ENCODE data around the gene UBE2Q1.

Gene UBE2Q1

DNA sequence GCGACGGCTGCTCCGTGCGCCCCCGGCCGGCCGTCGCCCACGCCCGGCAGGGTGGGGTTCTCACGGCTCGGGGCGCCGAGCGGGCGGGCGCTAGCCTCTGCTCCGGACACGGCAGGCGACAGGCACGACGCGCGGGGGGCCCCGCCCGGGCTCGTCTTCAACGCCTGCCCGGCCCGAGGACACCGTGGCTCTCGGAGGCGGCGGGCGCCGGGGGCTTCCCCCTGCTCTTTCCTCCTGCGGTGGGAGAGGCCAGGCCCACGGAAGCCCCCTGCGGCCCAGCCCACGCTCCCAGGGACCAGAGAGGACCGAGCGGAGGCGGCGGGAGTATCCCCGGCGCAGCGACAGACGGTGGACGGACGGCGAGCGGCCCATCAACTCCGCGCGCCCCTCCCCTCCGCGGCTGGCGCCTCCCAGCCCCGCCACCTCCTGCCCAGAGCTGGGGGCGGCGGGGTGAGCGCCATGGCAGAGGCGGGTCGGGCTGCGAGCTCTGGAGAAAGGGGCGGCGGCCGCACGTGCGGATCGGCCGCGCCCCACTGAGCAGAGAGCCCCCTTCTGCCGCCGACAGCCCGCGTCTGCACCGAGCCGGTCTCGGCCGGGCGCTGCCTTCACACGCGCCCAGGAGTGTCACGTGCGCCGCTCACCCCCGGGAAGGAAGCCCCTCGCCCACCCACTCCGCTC lies 56.3 kb downstream of the UBE2Q1 start, which contains the start of the genes SHE and TDRD10:
TSS of gene SHE (minus strand) at position 347 of the 678 bp plus-strand sequence. CDS start 386 bp downstream, outside the sequence.
TSS of gene TDRD10 (plus strand) at position 154 of the 678 bp plus-strand sequence. CDS start 4,685 bp downstream, outside the sequence.
- TF ChIP-seq, protein P1, sequence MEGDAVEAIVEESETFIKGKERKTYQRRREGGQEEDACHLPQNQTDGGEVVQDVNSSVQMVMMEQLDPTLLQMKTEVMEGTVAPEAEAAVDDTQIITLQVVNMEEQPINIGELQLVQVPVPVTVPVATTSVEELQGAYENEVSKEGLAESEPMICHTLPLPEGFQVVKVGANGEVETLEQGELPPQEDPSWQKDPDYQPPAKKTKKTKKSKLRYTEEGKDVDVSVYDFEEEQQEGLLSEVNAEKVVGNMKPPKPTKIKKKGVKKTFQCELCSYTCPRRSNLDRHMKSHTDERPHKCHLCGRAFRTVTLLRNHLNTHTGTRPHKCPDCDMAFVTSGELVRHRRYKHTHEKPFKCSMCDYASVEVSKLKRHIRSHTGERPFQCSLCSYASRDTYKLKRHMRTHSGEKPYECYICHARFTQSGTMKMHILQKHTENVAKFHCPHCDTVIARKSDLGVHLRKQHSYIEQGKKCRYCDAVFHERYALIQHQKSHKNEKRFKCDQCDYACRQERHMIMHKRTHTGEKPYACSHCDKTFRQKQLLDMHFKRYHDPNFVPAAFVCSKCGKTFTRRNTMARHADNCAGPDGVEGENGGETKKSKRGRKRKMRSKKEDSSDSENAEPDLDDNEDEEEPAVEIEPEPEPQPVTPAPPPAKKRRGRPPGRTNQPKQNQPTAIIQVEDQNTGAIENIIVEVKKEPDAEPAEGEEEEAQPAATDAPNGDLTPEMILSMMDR (IDR thresholded peaks at IDR 0.05; ENCODE audit: low read depth, low read length, missing control alignments): no peak
- H3K4me3 ChIP-seq (ENCODE audit: low read depth, low read length): no peak within 1 kb of the TSS
- in situ Hi-C loops (cut with HindIII; ENCODE audit: low sequenced_read_pairs): no loop called here
- DNase-seq (ENCODE audit: low read depth): no peak

DNA sequence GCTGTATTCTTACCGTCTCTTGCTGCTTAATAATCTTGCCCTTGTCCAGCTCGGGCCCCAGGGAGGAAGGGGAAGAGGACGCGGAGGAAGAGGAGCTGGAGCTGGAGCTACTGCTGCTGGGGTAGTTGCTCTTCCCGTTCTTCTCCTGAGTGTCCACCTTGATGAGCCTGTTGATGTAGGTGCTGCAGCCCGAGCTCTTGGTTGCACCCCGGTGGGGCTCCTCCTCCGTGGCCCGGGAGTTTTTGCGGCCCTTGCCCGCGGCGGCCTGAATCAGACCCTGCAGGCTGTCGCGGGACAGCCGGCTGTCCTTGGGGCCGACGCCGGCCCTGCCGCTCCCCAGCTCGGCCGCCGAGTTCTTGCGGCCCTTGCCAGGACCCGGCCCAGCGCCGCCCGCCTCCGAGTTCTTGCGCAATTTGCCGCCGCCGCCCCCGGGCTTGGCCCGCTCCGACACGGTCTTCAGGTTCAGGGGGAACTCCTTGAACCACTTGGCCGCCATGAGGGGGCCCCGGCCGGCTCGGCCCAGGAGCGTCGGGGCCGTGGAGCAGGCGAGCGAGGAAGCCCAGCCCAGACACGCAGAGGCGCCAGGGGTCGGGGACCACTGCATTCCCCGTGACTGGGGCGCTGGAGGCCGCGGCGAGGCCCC lies 56.9 kb downstream of the UBE2Q1 start:
- no peak for DNase-seq (ENCODE audit: low read depth)
- H3K4me3 ChIP-seq (ENCODE audit: low read depth, low read length): no peak overlapping the region
- in situ Hi-C loops (cut with HindIII; ENCODE audit: low sequenced_read_pairs): no loop called here
- TF ChIP-seq, protein P1 (IDR thresholded peaks at IDR 0.05; ENCODE audit: low read depth, low read length, missing control alignments): no peak

DNA sequence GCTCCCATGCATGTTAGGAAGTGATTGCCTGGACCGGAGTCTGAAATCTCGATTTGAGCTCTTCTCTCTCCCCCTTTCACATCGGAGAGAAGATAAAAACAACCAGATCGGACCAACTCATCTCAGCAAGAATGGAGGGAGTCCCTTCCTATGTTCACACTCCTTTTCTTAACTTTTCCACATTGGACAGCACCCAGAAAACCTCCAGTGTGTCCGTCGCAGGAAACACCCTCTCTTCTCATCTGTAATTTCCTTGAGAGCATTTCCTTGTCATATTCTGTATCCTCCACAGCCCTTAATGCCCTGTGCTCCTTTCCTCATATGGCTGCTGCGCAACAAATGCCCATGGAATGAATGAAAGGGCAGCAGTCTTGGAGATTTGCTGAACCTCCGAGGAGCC lies 57.9 kb downstream of the UBE2Q1 start:
- no peak overlapping the region for H3K4me3 ChIP-seq (ENCODE audit: low read depth, low read length)
- TF ChIP-seq, protein P1 (IDR thresholded peaks at IDR 0.05; ENCODE audit: low read depth, low read length, missing control alignments): no peak
- no peak for DNase-seq (ENCODE audit: low read depth)
- in situ Hi-C loops (cut with HindIII; ENCODE audit: low sequenced_read_pairs): no loop called here

DNA sequence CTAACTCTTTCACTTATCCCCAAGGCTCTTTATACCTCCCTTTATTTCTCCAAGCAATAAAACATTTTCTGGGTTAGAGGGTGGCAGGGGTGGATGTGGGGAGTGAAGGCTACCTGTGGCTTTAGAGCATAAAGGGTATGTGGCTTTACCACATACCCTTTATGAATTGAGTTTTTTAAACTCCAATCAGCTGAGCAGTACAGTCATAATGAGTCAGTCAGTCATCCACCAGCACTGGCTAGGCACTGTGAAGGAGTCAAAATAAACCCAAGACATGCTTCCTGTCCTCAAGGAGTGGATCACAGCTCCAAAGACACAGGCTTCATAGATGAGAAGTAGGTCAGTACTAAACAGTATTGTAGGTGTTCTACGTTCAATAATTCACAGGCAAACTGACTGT lies 59.0 kb downstream of the UBE2Q1 start:
- DNase-seq (ENCODE audit: low read depth): no peak
- TF ChIP-seq, protein P1 (IDR thresholded peaks at IDR 0.05; ENCODE audit: low read depth, low read length, missing control alignments): no peak
- no peak overlapping the region for H3K4me3 ChIP-seq (ENCODE audit: low read depth, low read length)
- in situ Hi-C loops (cut with HindIII; ENCODE audit: low sequenced_read_pairs): no loop called here

Measured in astrocyte of the cerebellum (primary cell).